GM21723 (cell line): ENCODE measurements around the gene CCIN.
"Not testable (repeated sequence)": the region's sequence is repeated elsewhere in the genome, so short reads cannot be mapped to it uniquely, and the experiment has no call there.

Source experiments
- ATAC-seq: cut with Tn5 transposase; IDR thresholded peaks from one replicate; pipeline ENCODE4 v1.9.1; 2021; ENCODE audit warnings: mild to moderate bottlenecking, moderate library complexity; ENCODE audit not compliant: unreplicated experiment

The CCIN gene

GRCh38 chr9:36169166-36169565 is at the start of gene CCIN:
TSS of gene CCIN (plus strand) at chr9:36169388. CDS start at chr9:36169503, 115 bp downstream.
- no peak for ATAC-seq

- no peak for ATAC-seq
Observed at GRCh38 chr9:36119476-36119875, 49.7 kb upstream of the CCIN start.

GRCh38 chr9:36120705-36121104 is 48.5 kb upstream of the CCIN start:
- no peak for ATAC-seq

- ATAC-seq = no peak
Observed at GRCh38 chr9:36121971-36122370, 47.2 kb upstream of the CCIN start.

GRCh38 chr9:36123515-36123914 is 45.7 kb upstream of the CCIN start:
- no peak for ATAC-seq

- no peak for ATAC-seq
Observed at GRCh38 chr9:36125062-36125855, 43.9 kb upstream of the CCIN start.

- no peak for ATAC-seq
Observed at GRCh38 chr9:36126016-36126730, 43.0 kb upstream of the CCIN start.

- ATAC-seq = no peak
Observed at GRCh38 chr9:36127652-36128244, 41.4 kb upstream of the CCIN start.

GRCh38 chr9:36128349-36128748 is 40.8 kb upstream of the CCIN start:
- ATAC-seq = no peak

GRCh38 chr9:36129139-36129538 is 40.0 kb upstream of the CCIN start:
- ATAC-seq = no peak

GRCh38 chr9:36131666-36132065 is 37.5 kb upstream of the CCIN start:
- ATAC-seq = not testable (repeated sequence)

- ATAC-seq = no peak
Observed at GRCh38 chr9:36132086-36132485, 37.1 kb upstream of the CCIN start.

- no peak for ATAC-seq
Observed at GRCh38 chr9:36134761-36135505, 34.3 kb upstream of the CCIN start.

- ATAC-seq = no peak
Observed at GRCh38 chr9:36135741-36136271, 33.4 kb upstream of the CCIN start.

- peak; percentile 96 for ATAC-seq
Observed at GRCh38 chr9:36136272-36136893, 32.8 kb upstream of the CCIN start, which contains the start of gene GLIPR2. TSS of gene GLIPR2 (plus strand) at chr9:36136733. CDS start at chr9:36136779, 46 bp downstream.

GRCh38 chr9:36136894-36137391 is 32.2 kb upstream of the CCIN start:
- ATAC-seq = no peak

GRCh38 chr9:36137392-36138004 is 31.7 kb upstream of the CCIN start:
- ATAC-seq = no peak

GRCh38 chr9:36138496-36138895 is 30.7 kb upstream of the CCIN start:
- ATAC-seq = no peak

GRCh38 chr9:36138901-36139300 is 30.3 kb upstream of the CCIN start:
- no peak for ATAC-seq
